Keratinocyte (primary cell): ENCODE data around the gene GPAT3. TPM values are rescaled to one million over a fixed set of nuclear protein-coding genes. Genes with fewer than 3 reads are reported as not detected.

ENCODE experiments used
- DNase-seq: peaks from one replicate; pipeline ENCODE4 v3.0.0-alpha.2; 2011; ENCODE audit warnings: low read depth, missing footprints, low spot score
- FAIRE-seq: peaks from 2 replicates; lab custom pipeline; 2011; peaks lifted over from hg19 to GRCh38; lab: Jason Lieb, UNC
- H2AFZ ChIP-seq: 2 replicates; pipeline ENCODE4 v1.6.0; 2012; ENCODE audit warnings: low read length, control low read depth, inconsistent platforms; ENCODE audit not compliant: control insufficient read depth
- H3K27ac ChIP-seq: 2 replicates; pipeline ENCODE4 v1.5.1; 2011; ENCODE audit warnings: low read length; ENCODE audit not compliant: control insufficient read depth, insufficient read depth
- H3K27me3 ChIP-seq: 3 replicates; pipeline ENCODE4 v1.6.0; 2011; ENCODE audit warnings: low read length; ENCODE audit not compliant: control insufficient read depth, insufficient read depth; ENCODE audit errors: extremely low read depth
- H3K36me3 ChIP-seq, 2 experiments: 2 replicates in 1 of 2; 3 replicates in 1 of 2; pipeline ENCODE4 v1.5.1; 2011; ENCODE audit warnings: low read length in 2 of 2, mild to moderate bottlenecking in 1 of 2; ENCODE audit not compliant: control insufficient read depth in 2 of 2, insufficient read depth in 2 of 2; ENCODE audit errors: extremely low read depth in 1 of 2
- H3K4me1 ChIP-seq: 3 replicates; pipeline ENCODE4 v1.5.1; 2011; ENCODE audit warnings: low read length; ENCODE audit not compliant: control insufficient read depth, insufficient read depth; ENCODE audit errors: extremely low read depth
- H3K4me2 ChIP-seq: 3 replicates; pipeline ENCODE4 v1.6.0; 2011; ENCODE audit warnings: low read depth, low read length; ENCODE audit not compliant: control insufficient read depth, insufficient read depth; ENCODE audit errors: extremely low read depth
- H3K4me3 ChIP-seq, 3 experiments: fragments of 200-600 bp in 1 of 3; sonication (generic) in 1 of 3; 2 replicates in 2 of 3; 3 replicates in 1 of 3; pipeline ENCODE4 v1.5.1; 2011 to 2016; ENCODE audit warnings: low read length in 3 of 3, mild to moderate bottlenecking in 3 of 3, control low read depth in 2 of 3, inconsistent platforms in 1 of 3, low read depth in 1 of 3, mixed read lengths in 1 of 3, mixed run types in 1 of 3, moderate library complexity in 1 of 3; ENCODE audit not compliant: control insufficient read depth in 2 of 3, insufficient read depth in 2 of 3; ENCODE audit errors: extremely low read depth in 1 of 3
- H3K79me2 ChIP-seq: 2 replicates; pipeline ENCODE4 v1.6.0; 2012; ENCODE audit warnings: low read length; ENCODE audit not compliant: control insufficient read depth, insufficient read depth
- H3K9ac ChIP-seq: 3 replicates; pipeline ENCODE4 v1.6.0; 2011; ENCODE audit warnings: low read length; ENCODE audit not compliant: control insufficient read depth, insufficient read depth; ENCODE audit errors: extremely low read depth
- H3K9me1 ChIP-seq: 3 replicates; pipeline ENCODE4 v1.6.0; 2011; ENCODE audit warnings: low read length; ENCODE audit not compliant: control insufficient read depth, insufficient read depth; ENCODE audit errors: extremely low read depth
- H3K9me3 ChIP-seq: 2 replicates; pipeline ENCODE4 v1.5.1; 2012; ENCODE audit warnings: low read depth, low read length; ENCODE audit not compliant: control insufficient read depth
- H4K20me1 ChIP-seq: 3 replicates; pipeline ENCODE4 v1.6.0; 2011; ENCODE audit warnings: low read length; ENCODE audit not compliant: control insufficient read depth, insufficient read depth; ENCODE audit errors: extremely low read depth
- EZH2 ChIP-seq: IDR thresholded peaks from one replicate; pipeline ENCODE4 v1.6.1; 2012; ENCODE audit warnings: inconsistent platforms, mild to moderate bottlenecking, low read length, moderate library complexity
- dilution Hi-C: fragments of 300-500 bp; cut with MboI; formaldehyde crosslinking; loops from one replicate; pipeline ENCODE4 v1.7.0; 2020; ENCODE audit warnings: low sequenced_read_pairs; ENCODE audit not compliant: extremely low pct_ligation_motif_present
- polyA plus RNA-seq, 5 experiments: library from polyadenylated mRNA; depleted of rRNA in 3 of 5; stranded (reverse) in 3 of 5; stranded (forward) in 1 of 5; unstranded in 1 of 5; fragments of >200 nt; gene quantifications; 1 replicate in 1 of 5; 2 replicates in 3 of 5; 3 replicates in 1 of 5; pipeline versions ENCODE4 v1.2.1 to v1.2.3, GENCODE V29; 2011 to 2012; ENCODE audit warnings: missing spikeins in 2 of 5, low read depth in 1 of 5, low replicate concordance in 1 of 5
- TF ChIP-seq, protein P1 (sequence below), 3 experiments: IDR thresholded peaks in 1 of 3; conservative IDR thresholded peaks in 1 of 3; optimal IDR thresholded peaks in 1 of 3; 2 replicates in 2 of 3; 3 replicates in 1 of 3; pipeline versions ENCODE3 to v1.5.1; 2011; ENCODE audit warnings: low read length in 3 of 3, mild to moderate bottlenecking in 3 of 3, moderate library complexity in 2 of 3, control low read depth in 1 of 3, inconsistent platforms in 1 of 3; ENCODE audit not compliant: insufficient read depth in 2 of 3; ENCODE audit errors: extremely low read depth in 1 of 3

GPAT3 gene
- polyA plus RNA-seq, 1 donor (not counting 4 experiments of a cell fraction or from before 2014, with no cell fraction given): 2.4 TPM

DNA sequence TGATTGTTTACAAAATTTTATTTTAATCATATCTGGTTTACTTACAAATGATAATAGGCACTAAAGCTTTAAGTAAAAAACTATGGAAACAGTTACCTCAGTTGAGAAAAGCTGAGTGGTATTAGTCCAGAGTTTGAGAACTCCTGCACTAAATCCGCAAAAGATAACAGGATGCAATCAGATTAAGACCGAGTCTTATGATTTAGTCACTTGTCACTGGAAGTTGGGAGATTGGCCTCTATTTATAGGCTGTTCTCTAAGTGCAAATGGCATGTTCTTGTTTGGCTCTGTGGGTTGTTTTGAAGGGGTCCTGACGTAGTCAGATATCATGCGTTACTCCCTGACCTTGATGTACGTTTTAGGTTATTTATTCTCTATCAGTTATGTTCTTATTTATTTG is 6.3 kb downstream of the GPAT3 start:
- H3K4me3 ChIP-seq: no peak overlapping the region
- no peak overlapping the region for H3K4me2 ChIP-seq
- DNase-seq (no peak), FAIRE-seq (no peak)
- no peaks in the 10 kb centered on the region for H3K79me2 ChIP-seq
- H3K27ac ChIP-seq: no peak overlapping the region
- H3K27me3 ChIP-seq: no peaks in the 10 kb centered on the region
- dilution Hi-C loops: no loop called here
- H3K36me3 ChIP-seq: no peaks in the 10 kb centered on the region
- H3K9me1 ChIP-seq: no peaks in the 10 kb centered on the region
- no peaks in the 10 kb centered on the region for H4K20me1 ChIP-seq
- no peak overlapping the region for H3K9ac ChIP-seq
- peaks cover under 1% of the 10 kb centered on the region for H3K4me1 ChIP-seq
- TF ChIP-seq, protein P1, sequence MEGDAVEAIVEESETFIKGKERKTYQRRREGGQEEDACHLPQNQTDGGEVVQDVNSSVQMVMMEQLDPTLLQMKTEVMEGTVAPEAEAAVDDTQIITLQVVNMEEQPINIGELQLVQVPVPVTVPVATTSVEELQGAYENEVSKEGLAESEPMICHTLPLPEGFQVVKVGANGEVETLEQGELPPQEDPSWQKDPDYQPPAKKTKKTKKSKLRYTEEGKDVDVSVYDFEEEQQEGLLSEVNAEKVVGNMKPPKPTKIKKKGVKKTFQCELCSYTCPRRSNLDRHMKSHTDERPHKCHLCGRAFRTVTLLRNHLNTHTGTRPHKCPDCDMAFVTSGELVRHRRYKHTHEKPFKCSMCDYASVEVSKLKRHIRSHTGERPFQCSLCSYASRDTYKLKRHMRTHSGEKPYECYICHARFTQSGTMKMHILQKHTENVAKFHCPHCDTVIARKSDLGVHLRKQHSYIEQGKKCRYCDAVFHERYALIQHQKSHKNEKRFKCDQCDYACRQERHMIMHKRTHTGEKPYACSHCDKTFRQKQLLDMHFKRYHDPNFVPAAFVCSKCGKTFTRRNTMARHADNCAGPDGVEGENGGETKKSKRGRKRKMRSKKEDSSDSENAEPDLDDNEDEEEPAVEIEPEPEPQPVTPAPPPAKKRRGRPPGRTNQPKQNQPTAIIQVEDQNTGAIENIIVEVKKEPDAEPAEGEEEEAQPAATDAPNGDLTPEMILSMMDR (optimal IDR thresholded peaks at IDR 0.05 in 1 of 3, IDR thresholded peaks at IDR 0.05 in 1 of 3, conservative IDR thresholded peaks at IDR 0.05 in 1 of 3; ENCODE audit: extremely low read depth in 1 of 3, insufficient read depth in 2 of 3, low read length in 3 of 3): no peak
- no peak for TF ChIP-seq EZH2
- H3K9me3 ChIP-seq: no peaks in the 10 kb centered on the region
- H2AFZ ChIP-seq: no peak overlapping the region

DNA sequence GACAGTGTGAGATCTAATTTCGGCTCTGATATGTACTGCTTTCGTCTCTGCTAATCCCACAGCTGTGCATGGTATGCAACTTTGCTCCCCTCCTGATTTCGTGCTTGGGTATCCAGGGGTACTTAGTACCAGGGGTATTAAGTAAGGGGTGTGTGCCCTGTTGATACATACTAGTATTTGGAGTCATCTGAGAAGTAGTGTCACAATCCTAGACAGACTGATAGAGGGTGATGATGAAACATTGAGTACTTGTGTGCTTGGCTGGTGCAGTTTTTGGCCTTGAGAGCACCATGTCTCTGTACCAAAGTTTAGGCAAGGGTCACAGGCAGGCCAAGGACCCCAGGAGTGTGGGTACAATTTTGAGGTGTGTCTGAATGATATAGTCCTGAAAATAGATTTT is 10.9 kb downstream of the GPAT3 start:
- Histone ChIP-seq H3K4me2 (no peak overlapping the region), H3K9me3 (no peaks in the 10 kb centered on the region), H3K4me1 (peaks cover 17% of the 10 kb centered on the region), H3K4me3 (no peak overlapping the region), H2AFZ (no peak overlapping the region), H3K9me1 (no peaks in the 10 kb centered on the region), H3K27me3 (no peaks in the 10 kb centered on the region), H3K36me3 (no peaks in the 10 kb centered on the region), H3K9ac (no peak overlapping the region), H3K27ac (no peak overlapping the region), H4K20me1 (no peaks in the 10 kb centered on the region), H3K79me2 (no peaks in the 10 kb centered on the region)
- no peak for DNase-seq
- TF ChIP-seq EZH2: no peak
- TF ChIP-seq, protein P1 (optimal IDR thresholded peaks at IDR 0.05 in 1 of 3, IDR thresholded peaks at IDR 0.05 in 1 of 3, conservative IDR thresholded peaks at IDR 0.05 in 1 of 3; ENCODE audit: extremely low read depth in 1 of 3, insufficient read depth in 2 of 3, low read length in 3 of 3): no peak
- dilution Hi-C loops: no loop called here
- peak; percentile 51 for FAIRE-seq
